AG09319 (cell line): Measurements from ENCODE around the gene SLC25A26.
"Not testable (repeated sequence)": the region's sequence is repeated elsewhere in the genome, so short reads cannot be mapped to it uniquely, and the experiment has no call there.

ENCODE experiments used
- DNase-seq: peaks from one replicate; pipeline ENCODE4 v3.0.0-alpha.2; 2010; ENCODE audit warnings: low read depth; ENCODE audit errors: extremely low read depth
- CTCF ChIP-seq: IDR thresholded peaks from 2 replicates; pipeline ENCODE4 v1.5.1; 2011; ENCODE audit warnings: low read depth, mild to moderate bottlenecking, inconsistent platforms, low read length, moderate library complexity

SLC25A26 gene

GRCh38 chr3:66224220-66224619, 3.4 kb downstream of the SLC25A26 start:
- no peak for DNase-seq
- TF ChIP-seq CTCF = no peak

GRCh38 chr3:66226093-66226492, 5.3 kb downstream of the SLC25A26 start:
- not testable (repeated sequence) for DNase-seq

- no peak for TF ChIP-seq CTCF
- DNase-seq = no peak
Measured at GRCh38 chr3:66227051-66227450, 6.2 kb downstream of the SLC25A26 start.

GRCh38 chr3:66227915-66228314, 7.1 kb downstream of the SLC25A26 start:
- no peak for TF ChIP-seq CTCF
- DNase-seq = no peak

GRCh38 chr3:66228707-66229106, 7.9 kb downstream of the SLC25A26 start:
- no peak for DNase-seq
- TF ChIP-seq CTCF = no peak

GRCh38 chr3:66229931-66230330, 9.1 kb downstream of the SLC25A26 start:
- TF ChIP-seq CTCF = no peak
- DNase-seq = no peak

- no peak for DNase-seq
- no peak for TF ChIP-seq CTCF
Measured at GRCh38 chr3:66233033-66233432, 12.2 kb downstream of the SLC25A26 start.

- no peak for DNase-seq
- TF ChIP-seq CTCF = no peak; the same call in 1 of the 2 replicates
Measured at GRCh38 chr3:66236281-66236680, 15.5 kb downstream of the SLC25A26 start.
